HG03469 (cell line): ENCODE results near the gene ACVRL1.
"Not testable (repeated sequence)": the region's sequence is repeated elsewhere in the genome, so short reads cannot be mapped to it uniquely, and the experiment has no call there.

Experiments
- ATAC-seq: cut with Tn5 transposase; IDR thresholded peaks from one replicate; pipeline ENCODE4 v1.9.1; 2021; ENCODE audit warnings: mild to moderate bottlenecking, moderate library complexity, moderate number of reproducible peaks; ENCODE audit not compliant: unreplicated experiment

Gene ACVRL1

GRCh38 chr12:51873251-51873994, 33.9 kb upstream of the ACVRL1 start:
- ATAC-seq = no peak

DNA sequence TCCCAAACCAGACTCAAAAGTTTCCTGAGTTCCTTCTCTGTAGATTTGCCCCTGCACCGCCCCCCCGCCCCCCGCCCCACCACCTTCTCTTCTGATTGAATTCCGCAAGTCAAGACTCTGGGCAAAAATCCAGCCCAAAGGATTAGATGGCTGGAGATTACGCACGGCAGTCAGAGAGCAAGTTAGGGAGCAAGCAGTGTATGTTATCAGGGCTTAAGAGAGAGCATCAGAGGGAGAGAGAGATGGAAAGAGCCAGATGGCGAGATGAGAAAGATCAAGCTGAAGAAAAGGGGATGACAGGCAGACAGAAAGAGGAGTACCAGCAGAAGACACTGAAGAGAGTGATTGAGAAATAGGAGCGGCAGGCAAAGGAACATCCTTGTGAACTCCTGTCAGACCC, 33.3 kb upstream of the ACVRL1 start:
- no peak for ATAC-seq

DNA sequence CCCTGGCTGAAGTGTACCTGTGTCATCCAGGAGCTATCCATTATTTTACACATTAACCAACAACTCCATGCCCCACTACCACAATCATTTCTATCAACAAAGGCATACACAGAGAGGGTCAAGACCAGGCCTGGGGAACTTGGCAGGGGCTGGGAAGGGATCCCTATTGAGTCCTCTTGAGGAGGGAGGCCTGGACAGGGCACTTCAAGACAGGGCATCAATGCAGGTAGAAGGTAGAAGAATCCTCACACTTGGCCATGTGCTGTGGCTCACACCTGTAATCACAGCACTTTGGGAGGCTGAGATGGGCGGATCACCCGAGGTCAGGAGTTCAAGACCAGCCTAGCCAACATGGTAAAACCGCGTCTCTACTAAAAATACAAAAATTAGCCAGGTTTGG, 32.8 kb upstream of the ACVRL1 start:
- no peak for ATAC-seq

DNA sequence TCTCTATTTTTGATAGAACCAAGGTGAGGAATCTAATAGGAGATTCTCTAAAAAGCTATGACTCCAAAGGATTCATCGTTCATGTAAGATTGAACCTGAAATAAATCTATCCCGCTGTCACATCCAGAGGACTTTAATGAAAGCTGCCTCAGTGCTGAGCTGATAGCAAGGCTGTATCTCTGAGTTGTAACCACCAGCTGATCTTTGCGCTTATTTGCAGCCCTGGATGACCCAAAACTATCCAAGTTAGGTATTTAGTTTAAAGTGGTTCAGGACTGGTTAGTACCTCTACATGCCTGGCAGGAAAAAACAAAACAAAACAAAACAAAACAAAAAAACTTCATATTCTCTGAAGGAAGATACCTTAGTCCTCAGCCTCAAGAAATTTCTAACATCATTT, 28.2 kb upstream of the ACVRL1 start:
- ATAC-seq = no peak

- ATAC-seq = no peak
Measured at GRCh38 chr12:51883295-51883694, 24.0 kb upstream of the ACVRL1 start.

GRCh38 chr12:51883998-51884675, 23.2 kb upstream of the ACVRL1 start:
- ATAC-seq = no peak

- ATAC-seq = no peak
Measured at GRCh38 chr12:51884676-51885229, 22.6 kb upstream of the ACVRL1 start.

- ATAC-seq = not testable (repeated sequence)
Measured at GRCh38 chr12:51885294-51886020, 21.8 kb upstream of the ACVRL1 start.

DNA sequence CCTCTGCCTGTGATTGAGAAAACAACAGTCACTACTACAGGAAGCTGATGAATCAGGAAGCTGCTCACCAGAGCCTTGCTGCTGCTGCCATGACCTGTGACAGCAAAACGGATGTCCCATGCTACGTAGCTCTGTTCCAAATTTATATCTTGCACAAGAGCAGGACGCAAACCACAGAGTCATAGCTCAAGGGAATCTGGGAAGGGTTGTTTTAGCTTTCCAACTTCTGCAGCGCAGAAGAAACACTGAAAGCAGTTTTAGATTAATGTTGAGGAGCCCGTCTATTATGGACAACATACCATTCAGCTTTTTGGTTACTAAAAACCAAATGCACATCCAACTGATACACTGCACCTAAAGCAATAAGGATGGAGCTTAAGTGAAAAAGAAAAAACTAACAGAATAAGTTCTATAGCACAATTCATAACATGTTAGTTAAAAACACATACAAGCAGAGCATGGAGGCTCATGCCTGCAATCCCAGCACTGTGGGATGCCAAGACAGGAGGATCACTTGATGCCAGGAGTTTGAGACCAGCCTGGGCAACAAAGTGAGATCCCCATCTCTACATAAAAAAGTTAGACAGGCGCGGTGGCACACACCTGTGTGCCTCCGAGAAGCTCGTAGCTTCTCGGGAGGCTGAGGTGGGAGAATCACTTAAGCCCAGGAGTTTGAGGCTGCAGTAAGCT, 21.1 kb upstream of the ACVRL1 start:
- ATAC-seq = no peak

DNA sequence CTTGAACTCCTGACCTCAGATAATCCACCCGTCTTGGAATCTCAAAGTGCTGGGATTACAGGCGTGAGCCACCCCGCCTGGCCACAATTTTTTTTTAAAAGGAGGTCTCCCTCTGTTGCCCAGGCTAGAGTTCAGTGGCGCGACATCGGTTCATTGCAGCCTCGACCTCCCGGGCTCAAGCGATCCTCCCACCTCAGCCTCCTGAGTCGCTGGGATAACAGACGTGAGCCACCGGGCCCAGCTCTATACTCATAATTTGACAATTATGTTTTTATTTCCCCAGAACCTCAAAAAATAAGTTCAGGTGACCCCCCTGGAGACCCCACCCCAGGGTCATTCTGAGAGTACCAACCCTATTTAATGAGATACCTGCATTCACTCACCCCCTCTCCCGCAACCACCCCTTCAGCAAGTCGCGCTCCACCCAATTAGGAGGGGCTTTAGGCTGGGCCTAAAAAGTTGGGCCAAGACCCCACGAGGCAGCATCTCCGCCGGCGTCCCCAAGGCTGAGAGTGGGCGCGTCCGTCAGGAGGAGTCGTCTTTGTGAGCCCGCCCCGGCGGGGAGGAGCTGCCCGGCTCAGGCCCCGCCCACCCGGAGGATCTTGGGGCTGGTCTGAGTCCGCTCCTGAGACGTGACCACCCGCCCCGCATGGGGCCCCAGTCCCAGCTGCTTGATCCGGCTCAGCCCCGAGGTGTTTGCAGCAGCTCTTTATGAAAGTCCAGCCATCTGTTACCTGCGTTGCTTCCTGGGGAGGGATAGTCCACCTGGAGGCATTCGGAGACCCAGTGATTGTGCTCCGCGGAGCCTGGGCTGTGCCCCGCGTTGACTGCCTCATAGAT, 19.6 kb upstream of the ACVRL1 start, which contains the start of gene ANKRD33:
ANKRD33 (plus strand) TSS at position 628 of the 840 bp plus-strand sequence; CDS start at position 712, 84 bp downstream.
- no peak for ATAC-seq

DNA sequence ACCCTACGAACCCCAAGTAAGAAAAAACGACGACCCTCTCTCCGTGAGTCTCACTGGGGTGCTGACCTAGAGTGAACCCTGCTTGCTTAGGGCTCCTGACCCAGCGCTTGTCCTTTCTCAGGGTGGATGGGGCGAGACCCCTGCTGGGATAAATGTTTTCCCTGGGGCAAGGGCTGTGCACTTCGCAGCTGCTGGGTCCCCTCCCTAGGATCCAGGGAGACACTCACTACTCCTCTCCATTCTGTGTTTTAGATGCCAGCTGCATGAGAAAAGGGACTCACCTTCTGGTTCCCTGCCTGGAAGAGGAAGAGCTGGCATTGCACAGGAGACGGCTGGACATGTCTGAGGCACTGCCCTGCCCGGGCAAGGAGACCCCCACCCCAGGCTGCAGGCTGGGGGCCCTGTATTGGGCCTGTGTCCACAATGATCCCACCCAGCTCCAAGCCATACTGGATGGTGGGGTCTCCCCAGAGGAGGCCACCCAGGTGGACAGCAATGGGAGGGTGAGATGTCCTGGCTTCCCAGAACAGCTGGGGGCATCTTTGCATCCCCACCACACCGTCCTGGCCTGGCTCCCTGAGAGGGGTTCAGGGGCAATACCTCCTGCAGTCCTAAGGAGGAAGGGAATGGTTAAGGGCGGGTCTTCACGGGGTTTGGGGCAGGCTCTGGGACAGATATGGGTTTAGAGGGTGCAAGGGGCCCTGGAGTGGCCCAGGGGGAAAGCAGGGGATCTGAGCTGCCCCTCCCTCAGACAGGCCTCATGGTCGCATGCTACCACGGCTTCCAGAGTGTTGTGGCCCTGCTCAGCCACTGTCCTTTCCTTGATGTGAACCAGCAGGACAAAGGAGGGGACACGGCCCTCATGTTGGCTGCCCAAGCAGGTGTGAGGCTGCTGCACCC, 18.7 kb upstream of the ACVRL1 start:
- no peak for ATAC-seq

DNA sequence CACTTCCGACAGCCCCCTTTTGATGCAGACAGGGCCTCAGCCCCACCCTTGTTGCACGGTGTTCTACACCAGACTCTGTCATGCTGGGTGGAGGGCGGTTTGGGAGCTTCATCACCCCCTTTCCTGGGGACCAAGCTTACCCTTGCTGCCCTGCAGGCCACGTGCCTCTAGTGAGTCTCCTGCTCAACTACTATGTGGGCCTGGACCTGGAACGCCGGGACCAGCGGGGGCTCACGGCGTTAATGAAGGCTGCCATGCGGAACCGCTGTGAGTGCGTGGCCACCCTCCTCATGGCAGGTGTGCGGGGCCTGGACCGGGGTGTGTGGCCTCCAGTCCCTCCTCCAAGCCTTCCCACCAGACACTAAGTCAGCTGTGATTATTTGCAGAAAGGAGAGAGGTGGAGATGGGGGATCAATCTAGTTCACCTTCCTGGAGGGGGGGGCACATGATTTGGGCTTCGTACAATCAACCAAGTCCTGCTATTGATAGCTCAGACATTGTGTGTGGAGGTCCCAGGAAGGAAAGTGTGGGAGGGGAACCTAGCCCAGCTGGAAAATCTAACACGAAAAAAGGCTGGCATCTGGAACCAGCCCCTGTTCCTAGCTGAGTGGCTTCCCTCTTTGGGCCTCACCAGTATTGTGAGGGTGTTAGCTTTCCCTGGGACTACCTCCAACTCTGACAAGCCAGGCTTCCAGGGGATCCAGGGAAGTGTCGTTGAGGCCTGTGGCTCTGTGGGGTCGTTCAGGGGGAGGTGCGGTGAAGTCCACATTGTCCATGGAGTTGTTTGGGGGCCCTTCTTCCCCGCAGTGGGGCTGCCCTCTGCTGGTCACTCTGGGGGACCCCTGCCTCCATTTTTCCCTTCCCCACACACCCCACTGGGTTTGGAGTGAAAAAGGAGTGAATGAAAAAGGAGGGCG, 17.8 kb upstream of the ACVRL1 start:
- no peak for ATAC-seq

DNA sequence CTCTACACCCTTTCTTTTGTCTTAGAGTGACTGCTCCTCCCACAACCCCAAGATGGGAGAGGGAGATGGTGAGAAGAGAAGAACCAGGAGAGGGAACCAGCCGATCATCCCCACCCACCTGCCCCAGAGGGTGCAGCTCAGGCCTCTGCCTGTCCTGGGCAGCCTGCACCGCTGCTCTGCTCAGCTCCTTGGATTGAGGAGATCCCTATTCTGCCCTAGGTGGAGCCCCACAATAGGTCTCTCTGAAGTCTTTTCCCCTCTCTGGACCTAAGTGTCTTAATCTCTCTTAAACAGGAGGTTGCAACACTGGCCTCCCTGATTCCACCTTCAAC, 17.2 kb upstream of the ACVRL1 start:
- no peak for ATAC-seq

- ATAC-seq = no peak
Measured at GRCh38 chr12:51890511-51891171, 16.7 kb upstream of the ACVRL1 start.

- no peak for ATAC-seq
Measured at GRCh38 chr12:51891843-51892242, 15.5 kb upstream of the ACVRL1 start.

- ATAC-seq = no peak
Measured at GRCh38 chr12:51893786-51894185, 13.5 kb upstream of the ACVRL1 start.

- no peak for ATAC-seq
Measured at GRCh38 chr12:51895378-51896135, 11.7 kb upstream of the ACVRL1 start.
